ENCODE measurements around the gene C1QB.

C1QB gene

GRCh38 chr1:22612671-22613571 lies 40.1 kb upstream of the C1QB start:
- TF ChIP-seq, protein P1, sequence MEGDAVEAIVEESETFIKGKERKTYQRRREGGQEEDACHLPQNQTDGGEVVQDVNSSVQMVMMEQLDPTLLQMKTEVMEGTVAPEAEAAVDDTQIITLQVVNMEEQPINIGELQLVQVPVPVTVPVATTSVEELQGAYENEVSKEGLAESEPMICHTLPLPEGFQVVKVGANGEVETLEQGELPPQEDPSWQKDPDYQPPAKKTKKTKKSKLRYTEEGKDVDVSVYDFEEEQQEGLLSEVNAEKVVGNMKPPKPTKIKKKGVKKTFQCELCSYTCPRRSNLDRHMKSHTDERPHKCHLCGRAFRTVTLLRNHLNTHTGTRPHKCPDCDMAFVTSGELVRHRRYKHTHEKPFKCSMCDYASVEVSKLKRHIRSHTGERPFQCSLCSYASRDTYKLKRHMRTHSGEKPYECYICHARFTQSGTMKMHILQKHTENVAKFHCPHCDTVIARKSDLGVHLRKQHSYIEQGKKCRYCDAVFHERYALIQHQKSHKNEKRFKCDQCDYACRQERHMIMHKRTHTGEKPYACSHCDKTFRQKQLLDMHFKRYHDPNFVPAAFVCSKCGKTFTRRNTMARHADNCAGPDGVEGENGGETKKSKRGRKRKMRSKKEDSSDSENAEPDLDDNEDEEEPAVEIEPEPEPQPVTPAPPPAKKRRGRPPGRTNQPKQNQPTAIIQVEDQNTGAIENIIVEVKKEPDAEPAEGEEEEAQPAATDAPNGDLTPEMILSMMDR (IDR thresholded peaks at IDR 0.05; ENCODE audit: low read length, missing control alignments) = no peak
- DNase-seq (ENCODE audit: low read depth) = no peak
- no peak overlapping the region for H3K4me3 ChIP-seq (replicated peaks; ENCODE audit: low read depth, low read length)

DNA sequence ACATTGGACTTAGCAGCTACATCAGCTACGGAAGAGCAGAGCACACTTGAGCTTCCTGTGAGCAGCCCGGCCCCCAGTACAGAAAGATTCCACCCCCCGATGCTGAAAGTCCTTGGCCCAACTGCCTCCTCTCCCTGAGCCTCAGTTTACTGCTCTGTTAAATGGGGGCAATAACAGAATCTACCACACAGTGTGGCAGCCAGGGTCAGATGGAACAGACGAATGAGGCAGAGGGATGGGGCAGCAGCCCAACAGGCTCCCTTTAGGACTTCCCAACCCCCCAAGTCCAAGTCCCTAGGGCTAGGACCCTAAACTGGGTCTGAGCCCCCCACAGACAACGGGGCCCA lies 39.5 kb upstream of the C1QB start:
- TF ChIP-seq, protein P1 (IDR thresholded peaks at IDR 0.05; ENCODE audit: low read length, missing control alignments) = no peak
- no peak for DNase-seq (ENCODE audit: low read depth)
- no peak overlapping the region for H3K4me3 ChIP-seq (replicated peaks; ENCODE audit: low read depth, low read length)

GRCh38 chr1:22613951-22614350 lies 39.1 kb upstream of the C1QB start:
- H3K4me3 ChIP-seq (replicated peaks; ENCODE audit: low read depth, low read length) = no peak overlapping the region
- TF ChIP-seq, protein P1 (IDR thresholded peaks at IDR 0.05; ENCODE audit: low read length, missing control alignments) = no peak
- no peak for DNase-seq (ENCODE audit: low read depth)

- TF ChIP-seq, protein P1 (IDR thresholded peaks at IDR 0.05; ENCODE audit: low read length, missing control alignments) = no peak
- DNase-seq (ENCODE audit: low read depth) = no peak
- H3K4me3 ChIP-seq (replicated peaks; ENCODE audit: low read depth, low read length) = no peak overlapping the region
Observed at GRCh38 chr1:22615886-22616285, 37.1 kb upstream of the C1QB start.

- no peak for DNase-seq (ENCODE audit: low read depth)
- H3K4me3 ChIP-seq (replicated peaks; ENCODE audit: low read depth, low read length) = no peak overlapping the region
- TF ChIP-seq, protein P1 (IDR thresholded peaks at IDR 0.05; ENCODE audit: low read length, missing control alignments) = no peak
Observed at GRCh38 chr1:22616571-22616970, 36.5 kb upstream of the C1QB start.

- no peak for DNase-seq (ENCODE audit: low read depth)
Observed at GRCh38 chr1:22618056-22618455, 35.0 kb upstream of the C1QB start.

More at GRCh38 chr1:22618056-22618455, 35.0 kb upstream of the C1QB start:
- no peak overlapping the region for H3K4me3 ChIP-seq (replicated peaks; ENCODE audit: low read depth, low read length)
- TF ChIP-seq, protein P1 (IDR thresholded peaks at IDR 0.05; ENCODE audit: low read length, missing control alignments) = no peak
